ENCODE data around the gene SULF2.
A peak's percentile ranks its signal among the peaks of the same experiment; 100 is the strongest.

SULF2 gene

GRCh38 chr20:47765691-47766594 is 19.3 kb downstream of the SULF2 start:
- no peaks in the 10 kb centered on the region for H3K9me3 ChIP-seq
- DNase-seq = no peak
- H3K36me3 ChIP-seq = peaks cover 7% of the 10 kb centered on the region; the same call in 1 of the 2 replicates
- H3K27me3 ChIP-seq = no peaks in the 10 kb centered on the region
- TF ChIP-seq, protein P1, sequence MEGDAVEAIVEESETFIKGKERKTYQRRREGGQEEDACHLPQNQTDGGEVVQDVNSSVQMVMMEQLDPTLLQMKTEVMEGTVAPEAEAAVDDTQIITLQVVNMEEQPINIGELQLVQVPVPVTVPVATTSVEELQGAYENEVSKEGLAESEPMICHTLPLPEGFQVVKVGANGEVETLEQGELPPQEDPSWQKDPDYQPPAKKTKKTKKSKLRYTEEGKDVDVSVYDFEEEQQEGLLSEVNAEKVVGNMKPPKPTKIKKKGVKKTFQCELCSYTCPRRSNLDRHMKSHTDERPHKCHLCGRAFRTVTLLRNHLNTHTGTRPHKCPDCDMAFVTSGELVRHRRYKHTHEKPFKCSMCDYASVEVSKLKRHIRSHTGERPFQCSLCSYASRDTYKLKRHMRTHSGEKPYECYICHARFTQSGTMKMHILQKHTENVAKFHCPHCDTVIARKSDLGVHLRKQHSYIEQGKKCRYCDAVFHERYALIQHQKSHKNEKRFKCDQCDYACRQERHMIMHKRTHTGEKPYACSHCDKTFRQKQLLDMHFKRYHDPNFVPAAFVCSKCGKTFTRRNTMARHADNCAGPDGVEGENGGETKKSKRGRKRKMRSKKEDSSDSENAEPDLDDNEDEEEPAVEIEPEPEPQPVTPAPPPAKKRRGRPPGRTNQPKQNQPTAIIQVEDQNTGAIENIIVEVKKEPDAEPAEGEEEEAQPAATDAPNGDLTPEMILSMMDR (IDR thresholded peaks at IDR 0.05; ENCODE audit: low read depth, low read length) = no peak
- no peak overlapping the region for H3K4me3 ChIP-seq (ENCODE audit: low read depth, low read length)
- H3K4me1 ChIP-seq = peaks cover 22% of the 10 kb centered on the region

DNA sequence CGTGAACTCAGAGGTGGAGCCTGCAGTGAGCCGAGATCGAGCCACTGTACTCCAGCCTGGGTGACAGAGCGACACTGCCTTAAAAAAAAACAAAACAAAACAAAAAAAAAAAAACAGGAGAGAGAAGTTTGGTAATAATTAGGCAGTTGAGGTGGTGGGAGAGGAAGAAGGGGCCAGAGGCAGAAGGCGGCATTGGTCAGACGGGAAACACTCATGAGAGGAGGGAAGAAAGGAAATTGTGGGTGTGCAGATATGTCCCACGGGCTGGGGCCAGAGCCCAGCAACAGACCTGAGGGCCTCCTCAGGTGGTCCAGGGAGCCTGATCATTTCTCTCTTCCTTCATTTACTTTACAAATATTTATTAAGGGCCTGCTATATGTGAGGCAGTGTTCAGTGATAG is 20.0 kb downstream of the SULF2 start:
- Histone ChIP-seq H3K27me3 (no peaks in the 10 kb centered on the region), H3K4me3 (ENCODE audit: low read depth, low read length) (no peak overlapping the region), H3K36me3 (peaks cover 5% of the 10 kb centered on the region; the same call in 1 of the 2 replicates), H3K4me1 (peaks cover 22% of the 10 kb centered on the region), H3K9me3 (no peaks in the 10 kb centered on the region)
- TF ChIP-seq, protein P1 (IDR thresholded peaks at IDR 0.05; ENCODE audit: low read depth, low read length) = no peak
- no peak for DNase-seq

DNA sequence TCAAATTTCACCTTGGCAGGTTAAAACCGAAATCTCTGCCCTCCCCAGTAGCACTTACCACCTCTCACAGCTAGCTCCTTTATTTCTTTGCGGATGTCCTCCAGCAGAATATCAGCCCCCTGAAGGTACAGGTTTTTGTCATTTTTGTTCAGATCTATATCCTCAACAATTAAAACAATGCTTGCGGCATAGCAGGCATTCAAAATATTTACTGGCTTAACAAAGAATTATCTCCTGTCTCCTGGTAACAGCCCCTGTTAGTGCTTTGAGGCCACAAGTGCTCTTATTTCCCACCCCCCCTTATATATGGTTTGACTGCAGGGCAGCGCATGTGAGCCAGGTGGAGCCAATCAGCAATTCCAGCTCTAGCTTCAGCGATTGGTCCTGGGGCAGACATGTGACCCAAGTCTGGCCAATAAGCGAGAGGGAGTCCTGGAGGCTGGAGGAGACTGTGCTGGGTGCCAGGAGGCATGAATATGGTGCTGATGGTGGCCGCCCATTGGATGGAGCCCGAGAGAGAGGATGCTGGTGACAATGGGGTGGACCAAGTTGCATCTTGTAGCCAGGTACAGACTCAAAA is 21.0 kb downstream of the SULF2 start:
- DNase-seq = peak; percentile 34
- Histone ChIP-seq H3K4me3 (ENCODE audit: low read depth, low read length) (no peak overlapping the region), H3K4me1 (peaks cover 22% of the 10 kb centered on the region), H3K9me3 (no peaks in the 10 kb centered on the region), H3K27me3 (no peaks in the 10 kb centered on the region), H3K36me3 (peaks cover 5% of the 10 kb centered on the region; the same call in 1 of the 2 replicates)
- TF ChIP-seq, protein P1 (IDR thresholded peaks at IDR 0.05; ENCODE audit: low read depth, low read length) = 0 out of 2 replicates have a peak, but pooled peaks have one; percentile 4

DNA sequence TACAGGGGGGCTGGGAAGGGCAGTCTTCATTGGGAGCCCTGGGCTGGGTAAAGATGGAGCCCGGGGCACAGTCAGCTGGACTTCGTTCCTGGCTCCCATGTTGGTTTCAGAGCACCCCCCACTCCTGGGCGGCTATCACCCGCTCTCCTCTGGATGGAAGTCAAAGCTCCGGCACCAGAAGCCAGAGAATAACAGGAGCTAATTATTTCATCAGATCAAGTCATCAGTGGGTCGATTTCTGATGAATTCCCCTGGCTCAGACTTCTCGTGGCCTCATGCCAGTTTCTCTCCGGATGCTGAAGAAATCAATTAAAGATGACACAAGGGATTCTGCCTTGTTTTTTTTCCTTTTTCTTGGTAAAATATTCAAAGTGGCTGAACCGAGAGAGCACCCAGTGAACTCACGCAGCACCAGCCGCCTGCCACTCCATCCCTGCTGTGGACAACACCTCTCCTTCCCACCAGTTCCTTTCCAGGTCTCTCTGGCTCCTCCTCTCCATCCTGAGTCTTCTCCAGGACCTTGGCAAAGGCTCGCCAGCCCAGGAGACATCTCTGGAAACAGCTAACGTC is 22.5 kb downstream of the SULF2 start:
- Histone ChIP-seq H3K4me3 (ENCODE audit: low read depth, low read length) (no peak overlapping the region), H3K27me3 (no peaks in the 10 kb centered on the region), H3K36me3 (peaks cover 5% of the 10 kb centered on the region; the same call in 1 of the 2 replicates), H3K9me3 (no peaks in the 10 kb centered on the region), H3K4me1 (peaks cover 25% of the 10 kb centered on the region)
- TF ChIP-seq, protein P1 (IDR thresholded peaks at IDR 0.05; ENCODE audit: low read depth, low read length) = no peak
- peak; percentile 25 for DNase-seq

GRCh38 chr20:47761482-47762047 is 23.7 kb downstream of the SULF2 start:
- Histone ChIP-seq H3K4me1 (peaks cover 25% of the 10 kb centered on the region), H3K4me3 (ENCODE audit: low read depth, low read length) (no peak overlapping the region), H3K36me3 (peaks cover 11% of the 10 kb centered on the region), H3K9me3 (no peaks in the 10 kb centered on the region), H3K27me3 (no peaks in the 10 kb centered on the region)
- TF ChIP-seq, protein P1 (IDR thresholded peaks at IDR 0.05; ENCODE audit: low read depth, low read length) = no peak
- no peak for DNase-seq

Data from BE2C (cell line).